ENCODE data around the gene CEP112.

The CEP112 gene

GRCh38 chr17:65918500-65918899 lies 273.4 kb downstream of the CEP112 start:
- DNase-seq, result no peak

GRCh38 chr17:65917560-65917959 lies 274.4 kb downstream of the CEP112 start:
- DNase-seq, result no peak

- DNase-seq, result no peak
Measured at GRCh38 chr17:65916425-65916824, 275.5 kb downstream of the CEP112 start.

GRCh38 chr17:65914784-65915342 lies 277.1 kb downstream of the CEP112 start:
- no peak for DNase-seq

GRCh38 chr17:65913326-65913850 lies 278.5 kb downstream of the CEP112 start:
- no peak for DNase-seq

GRCh38 chr17:65910836-65911235 lies 281.1 kb downstream of the CEP112 start:
- no peak for DNase-seq

- no peak for DNase-seq
Measured at GRCh38 chr17:65902831-65903522, 289.0 kb downstream of the CEP112 start.

- DNase-seq, result no peak
Measured at GRCh38 chr17:65902155-65902554, 289.8 kb downstream of the CEP112 start.

GRCh38 chr17:65901394-65901793 lies 290.5 kb downstream of the CEP112 start:
- no peak for DNase-seq

GRCh38 chr17:65900216-65900615 lies 291.7 kb downstream of the CEP112 start:
- DNase-seq, result no peak

- DNase-seq, result no peak
Measured at GRCh38 chr17:65898651-65899050, 293.3 kb downstream of the CEP112 start.

GRCh38 chr17:65896889-65897288 lies 295.0 kb downstream of the CEP112 start:
- no peak for DNase-seq

- no peak for DNase-seq
Measured at GRCh38 chr17:65895969-65896368, 296.0 kb downstream of the CEP112 start.

- DNase-seq, result no peak
Measured at GRCh38 chr17:65893692-65894279, 298.1 kb downstream of the CEP112 start.

- no peak for DNase-seq
Measured at GRCh38 chr17:65892912-65893377, 299.0 kb downstream of the CEP112 start.

- DNase-seq, result no peak
Measured at GRCh38 chr17:65891231-65891735, 300.6 kb downstream of the CEP112 start.

- no peak for DNase-seq
Measured at GRCh38 chr17:65888649-65889048, 303.3 kb downstream of the CEP112 start.

- no peak for DNase-seq
Measured at GRCh38 chr17:65886315-65887245, 305.4 kb downstream of the CEP112 start.

- no peak for DNase-seq
Measured at GRCh38 chr17:65885541-65886312, 306.2 kb downstream of the CEP112 start.

GRCh38 chr17:65876985-65877384 lies 314.9 kb downstream of the CEP112 start:
- DNase-seq, result no peak

- DNase-seq, result no peak
Measured at GRCh38 chr17:65868881-65869280, 323.1 kb downstream of the CEP112 start.

- no peak for DNase-seq
Measured at GRCh38 chr17:65867014-65867413, 324.9 kb downstream of the CEP112 start.

Measured in kidney glomerular epithelial cell (primary cell).